HepG2 (cell line): ENCODE results near the gene EIF2AK2. TPM values are rescaled to one million over a fixed set of nuclear protein-coding genes. Genes with fewer than 3 reads are reported as not detected.

ENCODE experiments used
- NFYC ChIP-seq: IDR thresholded peaks from 2 replicates; pipeline ENCODE4 v1.6.1; 2016; ENCODE audit warnings: missing genetic modification reagents, missing compliant biosample characterization
- NR2C2 ChIP-seq: sonication (generic); formaldehyde crosslinking; IDR thresholded peaks from 2 replicates; pipeline ENCODE4 v1.4.0; 2020; ENCODE audit warnings: missing genetic modification reagents, mild to moderate bottlenecking, moderate library complexity, borderline replicate concordance
- ZKSCAN5 ChIP-seq: sonication (generic); formaldehyde crosslinking; IDR thresholded peaks from 2 replicates; pipeline ENCODE4 v1.5.1; 2020; ENCODE audit warnings: mild to moderate bottlenecking, missing genetic modification reagents
- ZKSCAN8 ChIP-seq: IDR thresholded peaks from 2 replicates; pipeline ENCODE4 v1.6.1; 2016; ENCODE audit warnings: borderline replicate concordance, missing genetic modification reagents, missing compliant biosample characterization
- ZNF3 ChIP-seq: IDR thresholded peaks from 2 replicates; pipeline ENCODE4 v1.7.0; 2017; ENCODE audit warnings: inconsistent platforms
- ZNF577 ChIP-seq: sonication (generic); formaldehyde crosslinking; IDR thresholded peaks from 2 replicates; pipeline ENCODE4 v1.4.0; 2020; ENCODE audit warnings: mild to moderate bottlenecking, low read depth, missing genetic modification reagents, borderline replicate concordance
- polyA plus RNA-seq, 8 experiments: library from polyadenylated mRNA; depleted of rRNA in 3 of 8; stranded (reverse) in 7 of 8; unstranded in 1 of 8; fragments of >200 nt; fragmentation: Illumina TruSeq in 4 of 8; extraction: Trizol in 4 of 8; gene quantifications; 2 replicates each; pipeline versions ENCODE4 v1.2.1 to v1.2.3, GENCODE V29; 2011 to 2016; ENCODE audit warnings: low read depth in 4 of 8, missing spikeins in 1 of 8, mixed read lengths in 1 of 8; ENCODE audit not compliant: insufficient read depth in 1 of 8
- total RNA-seq, 5 experiments: library from RNA; depleted of rRNA; stranded (reverse); fragments of >200 nt; fragmentation: Illumina TruSeq; extraction: Trizol; gene quantifications; 2 replicates each; pipeline ENCODE4 v1.2.3, GENCODE V29; 2016; ENCODE audit warnings: low read depth in 1 of 5
- TF ChIP-seq, protein P1 (sequence below): sonication (generic); formaldehyde crosslinking; IDR thresholded peaks from 2 replicates; pipeline ENCODE4 v1.4.0; 2020; ENCODE audit warnings: missing genetic modification reagents
- TF ChIP-seq, protein P2 (sequence below): sonication (generic); formaldehyde crosslinking; IDR thresholded peaks from 2 replicates; pipeline ENCODE4 v1.5.1; 2020; ENCODE audit warnings: missing genetic modification reagents, mild to moderate bottlenecking, borderline replicate concordance
- TF ChIP-seq, protein P3 (sequence below): sonication (generic); formaldehyde crosslinking; IDR thresholded peaks from one replicate; pipeline ENCODE4 v1.5.1; 2020; ENCODE audit warnings: mild to moderate bottlenecking, missing genetic modification reagents; ENCODE audit errors: not compliant biosample characterization
- TF ChIP-seq, protein P4 (sequence below): sonication (generic); formaldehyde crosslinking; IDR thresholded peaks from 2 replicates; pipeline ENCODE4 v1.4.0; 2020; ENCODE audit warnings: mild to moderate bottlenecking, missing genetic modification reagents
- TF ChIP-seq, protein P5 (sequence below): sonication (generic); formaldehyde crosslinking; IDR thresholded peaks from 2 replicates; pipeline ENCODE4 v1.4.0; 2020; ENCODE audit warnings: missing genetic modification reagents, borderline replicate concordance

Gene EIF2AK2
- total and polyA plus RNA-seq, 2 of the 13 experiments (the other 11 are each of a cell fraction or from before 2014, with no cell fraction given), result 10.2 to 26.1 TPM

DNA sequence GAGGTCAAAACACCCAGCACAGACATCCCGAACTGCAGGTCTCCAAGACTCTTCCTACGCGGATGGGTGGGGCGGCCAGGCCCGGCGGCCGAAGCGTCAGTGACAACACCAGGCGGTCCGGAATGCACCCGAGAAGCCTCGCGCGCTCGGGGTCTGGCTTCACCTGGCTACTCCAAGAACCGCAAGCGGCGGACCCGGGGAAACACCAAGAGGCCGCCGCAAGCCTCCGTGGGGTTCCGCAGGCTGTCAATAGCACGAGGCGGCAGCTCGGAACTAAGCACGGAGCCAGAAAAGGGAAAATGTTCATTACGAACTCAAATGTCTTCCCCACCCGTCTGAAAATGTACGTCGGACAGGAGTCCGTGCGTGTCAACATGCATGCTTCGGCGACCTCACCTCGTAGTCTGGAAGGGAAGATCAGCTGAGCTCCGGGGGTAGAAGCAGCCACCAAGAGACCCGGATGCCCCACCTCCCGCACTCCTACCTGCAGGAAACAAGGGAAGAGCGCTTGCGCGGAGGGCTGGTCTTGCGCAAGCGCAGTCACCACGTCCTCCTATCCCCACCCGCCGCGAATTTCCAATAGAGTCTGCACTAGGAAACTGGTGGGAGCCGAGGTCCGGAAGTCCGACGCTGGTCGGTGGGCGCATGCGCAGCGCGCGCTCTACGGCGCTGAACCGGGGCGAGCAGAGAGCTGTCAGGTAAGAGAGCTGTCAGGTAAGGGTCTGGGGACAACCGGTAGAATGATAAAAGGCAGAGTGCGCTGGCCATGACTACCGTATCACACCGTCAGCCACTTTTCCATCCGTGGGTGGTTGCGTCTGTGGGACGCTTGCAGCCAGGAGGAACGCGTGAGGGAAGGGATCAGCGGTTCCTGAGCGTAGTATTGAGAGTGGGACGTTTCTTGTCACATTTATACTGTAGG lies 72.6 kb downstream of the EIF2AK2 start, which contains the start of the genes GPATCH11 and HEATR5B (continued):
- TF ChIP-seq, protein P1, sequence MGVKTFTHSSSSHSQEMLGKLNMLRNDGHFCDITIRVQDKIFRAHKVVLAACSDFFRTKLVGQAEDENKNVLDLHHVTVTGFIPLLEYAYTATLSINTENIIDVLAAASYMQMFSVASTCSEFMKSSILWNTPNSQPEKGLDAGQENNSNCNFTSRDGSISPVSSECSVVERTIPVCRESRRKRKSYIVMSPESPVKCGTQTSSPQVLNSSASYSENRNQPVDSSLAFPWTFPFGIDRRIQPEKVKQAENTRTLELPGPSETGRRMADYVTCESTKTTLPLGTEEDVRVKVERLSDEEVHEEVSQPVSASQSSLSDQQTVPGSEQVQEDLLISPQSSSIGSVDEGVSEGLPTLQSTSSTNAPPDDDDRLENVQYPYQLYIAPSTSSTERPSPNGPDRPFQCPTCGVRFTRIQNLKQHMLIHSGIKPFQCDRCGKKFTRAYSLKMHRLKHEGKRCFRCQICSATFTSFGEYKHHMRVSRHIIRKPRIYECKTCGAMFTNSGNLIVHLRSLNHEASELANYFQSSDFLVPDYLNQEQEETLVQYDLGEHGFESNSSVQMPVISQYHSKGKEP (CRISPR knock-in tag), result no peak
- TF ChIP-seq, protein P2, sequence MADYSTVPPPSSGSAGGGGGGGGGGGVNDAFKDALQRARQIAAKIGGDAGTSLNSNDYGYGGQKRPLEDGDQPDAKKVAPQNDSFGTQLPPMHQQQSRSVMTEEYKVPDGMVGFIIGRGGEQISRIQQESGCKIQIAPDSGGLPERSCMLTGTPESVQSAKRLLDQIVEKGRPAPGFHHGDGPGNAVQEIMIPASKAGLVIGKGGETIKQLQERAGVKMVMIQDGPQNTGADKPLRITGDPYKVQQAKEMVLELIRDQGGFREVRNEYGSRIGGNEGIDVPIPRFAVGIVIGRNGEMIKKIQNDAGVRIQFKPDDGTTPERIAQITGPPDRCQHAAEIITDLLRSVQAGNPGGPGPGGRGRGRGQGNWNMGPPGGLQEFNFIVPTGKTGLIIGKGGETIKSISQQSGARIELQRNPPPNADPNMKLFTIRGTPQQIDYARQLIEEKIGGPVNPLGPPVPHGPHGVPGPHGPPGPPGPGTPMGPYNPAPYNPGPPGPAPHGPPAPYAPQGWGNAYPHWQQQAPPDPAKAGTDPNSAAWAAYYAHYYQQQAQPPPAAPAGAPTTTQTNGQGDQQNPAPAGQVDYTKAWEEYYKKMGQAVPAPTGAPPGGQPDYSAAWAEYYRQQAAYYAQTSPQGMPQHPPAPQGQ (CRISPR knock-in tag), result no peak
- TF ChIP-seq, protein P3, sequence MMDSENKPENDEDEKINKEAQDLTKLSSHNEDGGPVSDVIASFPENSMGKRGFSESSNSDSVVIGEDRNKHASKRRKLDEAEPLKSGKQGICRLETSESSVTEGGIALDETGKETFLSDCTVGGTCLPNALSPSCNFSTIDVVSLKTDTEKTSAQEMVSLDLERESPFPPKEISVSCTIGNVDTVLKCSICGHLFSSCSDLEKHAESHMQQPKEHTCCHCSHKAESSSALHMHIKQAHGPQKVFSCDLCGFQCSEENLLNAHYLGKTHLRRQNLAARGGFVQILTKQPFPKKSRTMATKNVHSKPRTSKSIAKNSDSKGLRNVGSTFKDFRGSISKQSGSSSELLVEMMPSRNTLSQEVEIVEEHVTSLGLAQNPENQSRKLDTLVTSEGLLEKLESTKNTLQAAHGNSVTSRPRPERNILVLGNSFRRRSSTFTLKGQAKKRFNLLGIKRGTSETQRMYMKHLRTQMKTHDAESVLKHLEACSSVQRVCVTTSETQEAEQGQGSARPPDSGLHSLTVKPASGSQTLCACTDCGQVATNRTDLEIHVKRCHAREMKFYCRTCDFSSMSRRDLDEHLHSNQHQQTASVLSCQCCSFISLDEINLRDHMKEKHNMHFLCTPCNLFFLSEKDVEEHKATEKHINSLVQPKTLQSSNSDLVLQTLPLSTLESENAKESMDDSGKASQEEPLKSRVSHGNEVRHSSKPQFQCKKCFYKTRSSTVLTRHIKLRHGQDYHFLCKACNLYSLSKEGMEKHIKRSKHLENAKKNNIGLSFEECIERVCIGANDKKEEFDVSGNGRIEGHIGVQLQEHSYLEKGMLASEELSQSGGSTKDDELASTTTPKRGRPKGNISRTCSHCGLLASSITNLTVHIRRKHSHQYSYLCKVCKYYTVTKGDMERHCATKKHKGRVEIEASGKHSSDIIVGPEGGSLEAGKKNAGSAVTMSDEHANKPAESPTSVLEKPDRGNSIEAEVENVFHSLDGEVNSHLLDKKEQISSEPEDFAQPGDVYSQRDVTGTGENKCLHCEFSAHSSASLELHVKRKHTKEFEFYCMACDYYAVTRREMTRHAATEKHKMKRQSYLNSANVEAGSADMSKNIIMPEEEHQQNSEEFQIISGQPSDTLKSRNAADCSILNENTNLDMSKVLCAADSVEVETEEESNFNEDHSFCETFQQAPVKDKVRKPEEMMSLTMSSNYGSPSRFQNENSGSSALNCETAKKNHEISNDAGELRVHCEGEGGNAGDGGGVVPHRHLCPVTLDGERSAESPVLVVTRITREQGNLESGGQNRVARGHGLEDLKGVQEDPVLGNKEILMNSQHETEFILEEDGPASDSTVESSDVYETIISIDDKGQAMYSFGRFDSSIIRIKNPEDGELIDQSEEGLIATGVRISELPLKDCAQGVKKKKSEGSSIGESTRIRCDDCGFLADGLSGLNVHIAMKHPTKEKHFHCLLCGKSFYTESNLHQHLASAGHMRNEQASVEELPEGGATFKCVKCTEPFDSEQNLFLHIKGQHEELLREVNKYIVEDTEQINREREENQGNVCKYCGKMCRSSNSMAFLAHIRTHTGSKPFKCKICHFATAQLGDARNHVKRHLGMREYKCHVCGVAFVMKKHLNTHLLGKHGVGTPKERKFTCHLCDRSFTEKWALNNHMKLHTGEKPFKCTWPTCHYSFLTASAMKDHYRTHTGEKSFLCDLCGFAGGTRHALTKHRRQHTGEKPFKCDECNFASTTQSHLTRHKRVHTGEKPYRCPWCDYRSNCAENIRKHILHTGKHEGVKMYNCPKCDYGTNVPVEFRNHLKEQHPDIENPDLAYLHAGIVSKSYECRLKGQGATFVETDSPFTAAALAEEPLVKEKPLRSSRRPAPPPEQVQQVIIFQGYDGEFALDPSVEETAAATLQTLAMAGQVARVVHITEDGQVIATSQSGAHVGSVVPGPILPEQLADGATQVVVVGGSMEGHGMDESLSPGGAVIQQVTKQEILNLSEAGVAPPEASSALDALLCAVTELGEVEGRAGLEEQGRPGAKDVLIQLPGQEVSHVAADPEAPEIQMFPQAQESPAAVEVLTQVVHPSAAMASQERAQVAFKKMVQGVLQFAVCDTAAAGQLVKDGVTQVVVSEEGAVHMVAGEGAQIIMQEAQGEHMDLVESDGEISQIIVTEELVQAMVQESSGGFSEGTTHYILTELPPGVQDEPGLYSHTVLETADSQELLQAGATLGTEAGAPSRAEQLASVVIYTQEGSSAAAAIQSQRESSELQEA (CRISPR knock-in tag), result peak; percentile 95
- TF ChIP-seq, protein P4, sequence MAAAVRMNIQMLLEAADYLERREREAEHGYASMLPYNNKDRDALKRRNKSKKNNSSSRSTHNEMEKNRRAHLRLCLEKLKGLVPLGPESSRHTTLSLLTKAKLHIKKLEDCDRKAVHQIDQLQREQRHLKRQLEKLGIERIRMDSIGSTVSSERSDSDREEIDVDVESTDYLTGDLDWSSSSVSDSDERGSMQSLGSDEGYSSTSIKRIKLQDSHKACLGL (CRISPR knock-in tag), result peak; percentile 98; the same call in 1 of the 2 replicates
- TF ChIP-seq, protein P5, sequence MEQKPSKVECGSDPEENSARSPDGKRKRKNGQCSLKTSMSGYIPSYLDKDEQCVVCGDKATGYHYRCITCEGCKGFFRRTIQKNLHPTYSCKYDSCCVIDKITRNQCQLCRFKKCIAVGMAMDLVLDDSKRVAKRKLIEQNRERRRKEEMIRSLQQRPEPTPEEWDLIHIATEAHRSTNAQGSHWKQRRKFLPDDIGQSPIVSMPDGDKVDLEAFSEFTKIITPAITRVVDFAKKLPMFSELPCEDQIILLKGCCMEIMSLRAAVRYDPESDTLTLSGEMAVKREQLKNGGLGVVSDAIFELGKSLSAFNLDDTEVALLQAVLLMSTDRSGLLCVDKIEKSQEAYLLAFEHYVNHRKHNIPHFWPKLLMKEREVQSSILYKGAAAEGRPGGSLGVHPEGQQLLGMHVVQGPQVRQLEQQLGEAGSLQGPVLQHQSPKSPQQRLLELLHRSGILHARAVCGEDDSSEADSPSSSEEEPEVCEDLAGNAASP (CRISPR knock-in tag), result peak; percentile 14; the same call in 1 of the 2 replicates
- TF ChIP-seq NR2C2 (CRISPR knock-in tag) (peak; percentile 75), ZNF3 (CRISPR knock-in tag) (no peak), NFYC (CRISPR knock-in tag) (no peak), ZKSCAN5 (CRISPR knock-in tag) (no peak), ZNF577 (CRISPR knock-in tag) (peak; percentile 46; the same call in 1 of the 2 replicates), ZKSCAN8 (peak; percentile 65; the same call in 1 of the 2 replicates)
